Skeletal muscle satellite cell (primary cell): ENCODE results near the gene VTI1A.

ENCODE experiments used
- H3K27me3 ChIP-seq: 2 replicates; pipeline ENCODE4 v1.7.0; 2013; ENCODE audit warnings: low read length; ENCODE audit not compliant: control insufficient read depth, insufficient read depth
- H3K36me3 ChIP-seq: 2 replicates; pipeline ENCODE4 v1.7.0; 2013; ENCODE audit warnings: mild to moderate bottlenecking, control low read depth, low read length; ENCODE audit not compliant: insufficient read depth
- H3K4me1 ChIP-seq: 2 replicates; pipeline ENCODE4 v1.7.0; 2013; ENCODE audit warnings: low read length; ENCODE audit not compliant: control insufficient read depth, insufficient read depth
- H3K4me2 ChIP-seq: 2 replicates; pipeline ENCODE4 v1.7.0; 2013; ENCODE audit warnings: mild to moderate bottlenecking, low read length
- H3K4me3 ChIP-seq: 2 replicates; pipeline ENCODE4 v1.7.0; 2013; ENCODE audit warnings: low read length
- H3K9ac ChIP-seq: 2 replicates; pipeline ENCODE4 v1.7.0; 2013; ENCODE audit warnings: mild to moderate bottlenecking, low read depth, low read length, moderate library complexity
- H3K9me3 ChIP-seq: replicated peaks from 2 replicates; pipeline ENCODE4 v1.7.0; 2013; ENCODE audit warnings: mild to moderate bottlenecking, control low read depth, low read length

The VTI1A gene

GRCh38 chr10:112671743-112672142, 224.7 kb downstream of the VTI1A start:
- no peak overlapping the region for H3K9ac ChIP-seq
- H3K36me3 ChIP-seq: no peaks in the 10 kb centered on the region
- no peaks in the 10 kb centered on the region for H3K9me3 ChIP-seq
- H3K4me2 ChIP-seq: no peak overlapping the region
- no peak overlapping the region for H3K4me3 ChIP-seq
- no peaks in the 10 kb centered on the region for H3K27me3 ChIP-seq
- no peaks in the 10 kb centered on the region for H3K4me1 ChIP-seq

GRCh38 chr10:112672706-112673105, 225.7 kb downstream of the VTI1A start:
- no peak overlapping the region for H3K4me3 ChIP-seq
- no peaks in the 10 kb centered on the region for H3K4me1 ChIP-seq
- H3K9ac ChIP-seq: no peak overlapping the region
- H3K4me2 ChIP-seq: no peak overlapping the region
- no peaks in the 10 kb centered on the region for H3K9me3 ChIP-seq
- no peaks in the 10 kb centered on the region for H3K36me3 ChIP-seq
- no peaks in the 10 kb centered on the region for H3K27me3 ChIP-seq

GRCh38 chr10:112675560-112676083, 228.6 kb downstream of the VTI1A start:
- H3K27me3 ChIP-seq: no peaks in the 10 kb centered on the region
- H3K9ac ChIP-seq: no peak overlapping the region
- H3K4me3 ChIP-seq: no peak overlapping the region
- no peaks in the 10 kb centered on the region for H3K9me3 ChIP-seq
- H3K4me2 ChIP-seq: no peak overlapping the region
- no peaks in the 10 kb centered on the region for H3K36me3 ChIP-seq
- no peaks in the 10 kb centered on the region for H3K4me1 ChIP-seq

GRCh38 chr10:112677689-112678088, 230.7 kb downstream of the VTI1A start:
- no peaks in the 10 kb centered on the region for H3K9me3 ChIP-seq
- no peaks in the 10 kb centered on the region for H3K27me3 ChIP-seq
- H3K4me1 ChIP-seq: no peaks in the 10 kb centered on the region
- H3K36me3 ChIP-seq: no peaks in the 10 kb centered on the region
- no peak overlapping the region for H3K4me2 ChIP-seq
- H3K9ac ChIP-seq: no peak overlapping the region
- H3K4me3 ChIP-seq: no peak overlapping the region

DNA sequence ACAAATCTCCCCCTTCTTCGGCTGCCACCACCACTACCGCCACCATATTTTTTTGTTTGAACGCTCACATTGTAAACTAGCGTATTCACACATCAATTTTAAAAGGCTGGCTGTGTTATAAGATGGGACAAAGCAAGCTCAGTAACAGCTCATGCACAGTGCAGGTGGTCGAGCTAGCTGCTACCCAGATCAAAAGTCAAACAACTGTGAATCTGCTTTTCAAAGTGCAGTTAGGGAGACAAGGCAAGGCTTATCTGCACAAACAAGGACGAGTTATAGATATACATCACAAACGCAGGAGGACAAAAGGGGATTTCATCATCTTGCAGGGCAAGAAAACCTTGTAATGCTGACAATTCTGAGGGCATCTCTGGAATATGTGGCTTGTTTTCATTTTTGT, 231.6 kb downstream of the VTI1A start:
- no peaks in the 10 kb centered on the region for H3K36me3 ChIP-seq
- no peak overlapping the region for H3K4me3 ChIP-seq
- no peaks in the 10 kb centered on the region for H3K9me3 ChIP-seq
- H3K27me3 ChIP-seq: no peaks in the 10 kb centered on the region
- H3K4me2 ChIP-seq: no peak overlapping the region
- no peak overlapping the region for H3K9ac ChIP-seq
- no peaks in the 10 kb centered on the region for H3K4me1 ChIP-seq

- Histone ChIP-seq H3K4me1 (no peaks in the 10 kb centered on the region), H3K9me3 (no peaks in the 10 kb centered on the region), H3K36me3 (no peaks in the 10 kb centered on the region), H3K9ac (no peak overlapping the region), H3K27me3 (no peaks in the 10 kb centered on the region), H3K4me2 (no peak overlapping the region), H3K4me3 (no peak overlapping the region)
Measured at GRCh38 chr10:112678987-112679386, 232.0 kb downstream of the VTI1A start.

- no peaks in the 10 kb centered on the region for H3K27me3 ChIP-seq
Measured at GRCh38 chr10:112679392-112679791, 232.4 kb downstream of the VTI1A start.

DNA sequence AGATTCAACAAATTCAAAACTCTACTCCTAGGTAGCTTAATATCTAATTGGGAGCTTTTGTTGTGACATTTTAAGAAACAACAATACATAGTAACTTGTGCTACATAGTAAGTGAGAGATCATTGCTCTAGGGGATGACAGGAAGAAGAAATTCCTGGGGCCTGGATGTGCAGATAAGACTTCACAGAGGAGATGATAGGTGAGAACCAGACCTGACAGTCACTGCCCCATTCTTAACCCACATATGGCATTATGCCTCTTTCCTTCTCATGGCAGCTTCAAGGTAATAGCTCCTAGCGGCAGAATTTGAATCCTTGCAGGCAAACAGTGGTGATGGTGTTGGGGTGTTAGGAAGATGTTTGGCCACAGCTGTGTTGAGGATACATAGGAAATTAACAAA, 233.6 kb downstream of the VTI1A start:
- Histone ChIP-seq H3K9me3 (no peaks in the 10 kb centered on the region), H3K4me2 (no peak overlapping the region), H3K36me3 (no peaks in the 10 kb centered on the region), H3K9ac (no peak overlapping the region), H3K4me3 (no peak overlapping the region), H3K27me3 (no peaks in the 10 kb centered on the region), H3K4me1 (no peaks in the 10 kb centered on the region)

More at GRCh38 chr10:112679392-112679791, 232.4 kb downstream of the VTI1A start:
- Histone ChIP-seq H3K4me3 (no peak overlapping the region), H3K36me3 (no peaks in the 10 kb centered on the region), H3K9me3 (no peaks in the 10 kb centered on the region), H3K4me2 (no peak overlapping the region), H3K4me1 (no peaks in the 10 kb centered on the region), H3K9ac (no peak overlapping the region)

GRCh38 chr10:112687647-112688046, 240.6 kb downstream of the VTI1A start:
- Histone ChIP-seq H3K36me3 (no peaks in the 10 kb centered on the region), H3K4me1 (peaks cover 2% of the 10 kb centered on the region), H3K4me3 (no peak overlapping the region), H3K27me3 (no peaks in the 10 kb centered on the region), H3K9ac (no peak overlapping the region), H3K4me2 (no peak overlapping the region), H3K9me3 (no peaks in the 10 kb centered on the region)

GRCh38 chr10:112689327-112690072, 242.5 kb downstream of the VTI1A start:
- H3K36me3 ChIP-seq: no peaks in the 10 kb centered on the region
- H3K9ac ChIP-seq: no peak overlapping the region
- no peaks in the 10 kb centered on the region for H3K27me3 ChIP-seq
- H3K4me2 ChIP-seq: no peak overlapping the region
- H3K4me1 ChIP-seq: peaks cover 2% of the 10 kb centered on the region
- no peaks in the 10 kb centered on the region for H3K9me3 ChIP-seq
- no peak overlapping the region for H3K4me3 ChIP-seq

GRCh38 chr10:112695539-112695938, 248.5 kb downstream of the VTI1A start:
- no peak overlapping the region for H3K9ac ChIP-seq
- no peaks in the 10 kb centered on the region for H3K9me3 ChIP-seq
- peaks cover 7% of the 10 kb centered on the region for H3K4me1 ChIP-seq
- no peak overlapping the region for H3K4me2 ChIP-seq
- no peaks in the 10 kb centered on the region for H3K36me3 ChIP-seq
- no peaks in the 10 kb centered on the region for H3K27me3 ChIP-seq
- no peak overlapping the region for H3K4me3 ChIP-seq

- Histone ChIP-seq H3K27me3 (no peaks in the 10 kb centered on the region), H3K9me3 (no peaks in the 10 kb centered on the region), H3K9ac (no peak overlapping the region), H3K4me2 (no peak overlapping the region), H3K4me1 (peaks cover 7% of the 10 kb centered on the region), H3K4me3 (no peak overlapping the region), H3K36me3 (no peaks in the 10 kb centered on the region)
Measured at GRCh38 chr10:112696592-112696991, 249.6 kb downstream of the VTI1A start.
